HG03196 (cell line): ENCODE measurements around the gene CAMKK1.

Source experiments
- ATAC-seq: cut with Tn5 transposase; IDR thresholded peaks from one replicate; pipeline ENCODE4 v1.9.1; 2021; ENCODE audit not compliant: unreplicated experiment

Gene CAMKK1

GRCh38 chr17:3918372-3919122 lies 25.7 kb upstream of the CAMKK1 start:
- ATAC-seq = no peak

- no peak for ATAC-seq
These were observed 24.6 kb upstream of the CAMKK1 start for GRCh38 chr17:3917391-3917931.

- ATAC-seq = no peak
These were observed 24.0 kb upstream of the CAMKK1 start for GRCh38 chr17:3916825-3917224.

GRCh38 chr17:3915995-3916696 lies 23.3 kb upstream of the CAMKK1 start, which contains the start of gene P2RX1:
P2RX1 (minus strand) TSS chr17:3916465; CDS start chr17:3916225, 240 bp downstream.
- ATAC-seq = no peak

GRCh38 chr17:3915581-3915994 lies 22.7 kb upstream of the CAMKK1 start:
- no peak for ATAC-seq

GRCh38 chr17:3914312-3914670 lies 21.4 kb upstream of the CAMKK1 start:
- ATAC-seq = no peak

GRCh38 chr17:3913531-3914311 lies 20.9 kb upstream of the CAMKK1 start:
- peak; percentile 42 for ATAC-seq

- ATAC-seq = no peak
These were observed 20.0 kb upstream of the CAMKK1 start for GRCh38 chr17:3912827-3913226.

GRCh38 chr17:3911271-3912053 lies 18.6 kb upstream of the CAMKK1 start:
- ATAC-seq = peak; percentile 70

GRCh38 chr17:3910420-3911270 lies 17.8 kb upstream of the CAMKK1 start:
- ATAC-seq = no peak

- ATAC-seq = no peak
These were observed 16.4 kb upstream of the CAMKK1 start for GRCh38 chr17:3909257-3909656.

- no peak for ATAC-seq
These were observed 14.8 kb upstream of the CAMKK1 start for GRCh38 chr17:3907483-3908216.

GRCh38 chr17:3906881-3907280 lies 14.0 kb upstream of the CAMKK1 start:
- ATAC-seq = no peak

- ATAC-seq = no peak
These were observed 12.2 kb upstream of the CAMKK1 start for GRCh38 chr17:3905017-3905520.

GRCh38 chr17:3904501-3904900 lies 11.6 kb upstream of the CAMKK1 start:
- ATAC-seq = no peak

- no peak for ATAC-seq
These were observed 11.0 kb upstream of the CAMKK1 start for GRCh38 chr17:3903881-3904290.

- no peak for ATAC-seq
These were observed 10.4 kb upstream of the CAMKK1 start for GRCh38 chr17:3903051-3903825.

GRCh38 chr17:3900646-3901045 lies 7.8 kb upstream of the CAMKK1 start:
- no peak for ATAC-seq
